ENCODE measurements around the gene COL23A1.

The COL23A1 gene

GRCh38 chr5:178423431-178423830 is 166.8 kb downstream of the COL23A1 start:
- no peak for DNase-seq (ENCODE audit: low read depth in 2 of 2)

DNA sequence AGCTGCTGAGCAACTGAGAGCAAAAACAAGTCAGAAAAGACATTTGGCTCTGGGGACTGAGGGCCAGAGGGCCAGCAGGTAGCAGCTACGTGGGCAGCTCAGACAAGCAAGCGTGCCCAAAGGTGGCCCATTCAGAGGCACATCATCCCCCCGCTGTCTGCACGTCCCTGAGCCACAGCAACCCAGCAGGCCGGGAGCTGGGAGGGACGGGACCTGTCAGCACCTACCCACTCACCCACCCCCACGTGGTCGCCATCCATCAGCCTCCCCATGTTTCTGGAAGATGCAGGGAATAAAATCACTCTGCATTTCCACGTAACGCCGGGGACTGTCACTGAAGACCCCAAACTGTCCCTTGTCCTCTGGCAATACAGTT is 167.8 kb downstream of the COL23A1 start:
- DNase-seq (ENCODE audit: low read depth in 2 of 2), result no peak

- DNase-seq (ENCODE audit: low read depth in 2 of 2), result no peak
Measured at GRCh38 chr5:178421699-178422399, 168.3 kb downstream of the COL23A1 start.

DNA sequence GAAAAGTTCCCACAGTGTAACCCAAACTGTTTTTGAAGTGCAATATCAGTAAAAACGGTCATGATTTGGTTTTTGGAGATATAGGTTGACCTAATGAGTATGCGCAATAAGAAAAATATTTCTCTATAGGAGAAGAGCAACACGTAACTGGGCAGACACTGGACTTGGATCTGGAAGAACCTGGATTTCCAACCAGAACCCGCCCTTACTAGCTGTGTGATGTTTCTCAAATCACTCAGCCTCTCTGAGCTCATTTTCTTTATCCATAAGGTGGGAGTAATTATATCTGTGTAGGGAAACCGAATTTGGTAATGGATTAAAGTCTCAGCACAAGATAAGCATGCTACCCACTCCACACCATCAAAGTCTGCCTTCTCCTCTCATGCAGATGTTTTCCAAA is 169.1 kb downstream of the COL23A1 start:
- no peak for DNase-seq (ENCODE audit: low read depth in 2 of 2)

GRCh38 chr5:178420354-178420781 is 169.8 kb downstream of the COL23A1 start:
- DNase-seq (ENCODE audit: low read depth in 2 of 2), result no peak

GRCh38 chr5:178419651-178420050 is 170.5 kb downstream of the COL23A1 start:
- no peak for DNase-seq (ENCODE audit: low read depth in 2 of 2)

- DNase-seq (ENCODE audit: low read depth in 2 of 2), result no peak
Measured at GRCh38 chr5:178419196-178419595, 171.0 kb downstream of the COL23A1 start.

- DNase-seq (ENCODE audit: low read depth in 2 of 2), result no peak
Measured at GRCh38 chr5:178418471-178419010, 171.7 kb downstream of the COL23A1 start.

- no peak for DNase-seq (ENCODE audit: low read depth in 2 of 2)
Measured at GRCh38 chr5:178418031-178418430, 172.2 kb downstream of the COL23A1 start.

GRCh38 chr5:178417391-178417811 is 172.8 kb downstream of the COL23A1 start:
- no peak for DNase-seq (ENCODE audit: low read depth in 2 of 2)

DNA sequence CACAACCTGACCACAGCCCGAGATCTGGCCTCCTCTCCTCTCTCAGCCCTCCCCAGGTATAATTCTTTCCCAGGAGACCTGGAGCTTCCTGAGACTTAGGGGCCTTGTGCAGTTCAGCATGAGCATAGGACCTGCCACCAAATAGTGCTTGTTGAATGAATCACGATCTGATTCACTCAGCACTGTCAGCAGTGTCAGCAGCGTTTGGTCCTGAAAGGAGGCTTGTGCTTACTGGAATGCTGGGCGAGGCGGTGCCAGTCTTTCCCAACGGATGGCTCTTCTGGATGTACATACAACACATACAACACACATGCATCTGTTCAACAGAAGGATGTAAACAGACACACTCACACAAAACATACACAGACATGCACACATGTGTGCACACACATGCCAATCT is 173.3 kb downstream of the COL23A1 start:
- DNase-seq (ENCODE audit: low read depth in 2 of 2), result no peak

GRCh38 chr5:178416206-178416882 is 173.8 kb downstream of the COL23A1 start:
- no peak for DNase-seq (ENCODE audit: low read depth in 2 of 2)

DNA sequence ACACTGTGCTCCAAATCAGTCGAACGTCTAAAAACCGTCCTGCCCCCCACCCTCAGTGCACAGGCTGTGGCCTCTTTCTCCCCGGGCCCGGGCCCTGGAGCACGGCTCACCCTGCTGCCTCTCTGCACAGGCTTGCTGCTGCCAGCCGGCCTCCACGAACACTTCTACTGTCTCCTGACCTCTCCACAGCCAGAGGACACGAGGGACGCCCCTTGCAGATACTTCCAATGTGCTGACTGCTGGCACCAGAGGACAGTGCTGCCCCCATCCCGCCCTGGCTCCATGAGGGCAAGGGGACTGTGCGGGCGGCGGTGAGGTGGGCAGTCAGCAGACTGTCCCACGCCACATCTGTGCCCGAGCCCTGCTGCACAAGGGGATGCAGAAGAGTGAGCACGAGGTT is 174.8 kb downstream of the COL23A1 start:
- DNase-seq (ENCODE audit: low read depth in 2 of 2), result no peak

DNA sequence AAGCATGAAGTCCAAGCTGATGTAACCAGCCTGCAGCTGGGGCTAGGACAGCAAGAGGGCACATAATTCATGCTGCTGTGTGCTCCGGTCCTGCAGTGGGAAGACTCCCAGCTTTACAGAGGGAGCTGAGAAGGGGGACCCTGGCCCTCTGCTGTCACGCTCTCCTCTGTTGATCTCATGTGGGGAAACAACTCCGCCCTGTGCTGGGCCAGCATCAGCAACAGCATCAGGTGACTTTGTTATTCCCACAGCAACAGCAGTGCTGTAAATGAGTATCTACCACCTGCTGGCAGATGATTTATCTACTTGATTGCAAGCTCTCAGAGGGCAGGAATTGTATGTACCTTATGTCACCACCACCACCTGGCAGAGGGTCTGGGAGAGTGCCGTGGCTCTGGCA is 176.2 kb downstream of the COL23A1 start:
- no peak for DNase-seq (ENCODE audit: low read depth in 2 of 2)

DNA sequence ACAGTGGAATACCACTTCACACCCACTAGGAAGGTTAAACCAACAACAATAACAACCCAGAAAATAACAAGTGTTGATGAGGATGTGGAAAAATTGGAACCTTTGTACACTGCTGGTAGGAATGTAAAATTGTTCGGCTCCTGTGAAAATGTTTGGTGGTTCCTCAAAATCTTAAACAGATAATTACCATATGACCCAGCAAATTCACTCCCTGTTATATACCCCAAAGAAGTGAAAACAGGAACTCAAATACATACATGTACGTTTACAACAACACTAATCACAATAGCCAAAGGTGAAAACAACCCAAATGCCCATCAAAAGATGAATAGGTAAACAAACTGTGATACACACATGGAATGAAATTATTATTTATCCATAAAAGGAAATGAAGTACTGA is 179.1 kb downstream of the COL23A1 start:
- DNase-seq (ENCODE audit: low read depth in 2 of 2), result no peak

GRCh38 chr5:178407646-178408045 is 182.5 kb downstream of the COL23A1 start:
- DNase-seq (ENCODE audit: low read depth in 2 of 2), result no peak

DNA sequence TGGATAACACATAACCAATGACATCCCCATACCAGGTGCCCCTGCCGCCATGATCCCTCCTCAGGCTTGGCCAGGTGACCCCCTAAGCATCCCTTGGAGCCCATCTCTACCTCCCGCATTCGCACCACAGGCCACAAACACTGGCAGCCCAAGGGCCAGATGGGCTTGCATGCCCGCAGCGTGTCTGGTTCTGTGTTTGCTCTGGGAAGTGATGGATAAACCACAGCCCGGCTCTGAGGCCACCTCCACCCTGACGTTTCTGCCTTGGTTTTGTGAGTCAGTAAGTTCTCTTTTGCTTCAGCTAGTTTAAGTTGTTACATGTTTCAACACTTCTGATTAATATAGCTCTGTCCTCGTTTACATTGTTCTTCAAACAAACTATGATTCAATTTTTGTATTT is 185.2 kb downstream of the COL23A1 start:
- no peak for DNase-seq (ENCODE audit: low read depth in 2 of 2)

DNA sequence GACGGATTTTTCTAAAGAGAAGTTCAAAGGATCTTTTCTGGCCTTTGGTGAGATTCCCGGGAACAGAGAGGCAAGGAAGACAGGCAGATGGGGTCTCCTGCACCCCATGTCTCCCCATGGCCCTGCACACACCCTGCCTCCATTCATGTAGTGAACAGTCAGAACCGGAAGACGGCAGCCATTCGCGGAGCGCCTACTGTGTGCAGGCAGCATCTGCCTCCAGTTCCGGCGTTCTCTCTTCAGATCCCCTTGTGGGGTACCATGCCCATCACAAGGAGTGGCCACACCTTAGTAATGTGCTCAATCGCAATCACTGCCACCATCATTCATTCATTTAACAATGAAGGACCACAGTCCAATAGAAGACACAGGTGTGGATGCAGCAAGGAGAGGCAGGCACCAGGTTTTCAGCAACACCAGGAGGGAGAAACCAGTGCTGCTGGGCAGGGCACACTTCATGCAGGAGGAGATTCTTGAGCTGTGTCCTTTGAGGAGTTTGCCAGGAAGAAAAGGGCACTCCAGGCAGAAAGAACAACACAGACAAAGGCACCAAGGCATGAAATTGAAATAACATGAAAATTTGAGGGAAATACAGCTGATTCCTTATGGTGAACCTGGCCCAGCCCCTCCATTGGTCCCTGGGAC is 186.1 kb downstream of the COL23A1 start:
- DNase-seq (ENCODE audit: low read depth in 2 of 2), result no peak

DNA sequence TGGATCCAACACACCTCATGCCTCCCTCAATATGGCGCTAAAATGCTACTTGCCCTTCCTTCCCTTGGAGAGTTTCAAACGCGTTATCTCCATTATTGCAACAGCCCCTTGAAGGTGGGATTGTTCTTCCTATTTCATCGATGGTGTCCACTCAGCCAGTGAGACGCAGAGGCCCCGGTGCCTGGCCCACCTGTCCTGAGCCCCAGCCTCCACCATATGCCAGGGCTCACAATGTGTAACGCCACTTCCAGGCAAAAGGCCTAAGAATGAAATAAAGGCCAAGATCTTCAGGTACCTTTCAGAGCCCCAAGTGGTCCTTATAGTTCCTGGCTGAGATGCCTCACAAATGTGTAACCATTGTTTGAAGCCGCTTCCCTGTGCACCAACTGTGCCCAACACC is 186.8 kb downstream of the COL23A1 start:
- DNase-seq (ENCODE audit: low read depth in 2 of 2), result no peak

DNA sequence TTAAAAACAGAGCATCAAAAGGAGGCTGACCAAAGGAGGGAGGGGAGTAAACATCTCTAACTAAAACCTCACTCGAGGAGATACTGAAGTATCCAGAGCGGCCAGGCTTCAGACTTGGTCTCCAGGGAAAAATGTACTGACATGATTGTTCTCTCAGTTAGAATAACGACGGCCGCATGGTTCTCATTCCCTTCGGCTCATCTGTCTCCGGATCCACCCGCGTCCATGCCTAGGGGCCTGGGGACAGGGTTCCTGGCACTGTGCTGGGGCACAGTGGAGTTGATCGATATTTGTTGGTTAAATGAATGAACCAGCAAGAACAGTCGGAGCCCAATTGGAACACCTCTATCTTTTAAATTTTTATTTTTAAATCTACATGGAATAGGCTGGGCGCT is 190.5 kb downstream of the COL23A1 start:
- no peak for DNase-seq (ENCODE audit: low read depth in 2 of 2)

DNA sequence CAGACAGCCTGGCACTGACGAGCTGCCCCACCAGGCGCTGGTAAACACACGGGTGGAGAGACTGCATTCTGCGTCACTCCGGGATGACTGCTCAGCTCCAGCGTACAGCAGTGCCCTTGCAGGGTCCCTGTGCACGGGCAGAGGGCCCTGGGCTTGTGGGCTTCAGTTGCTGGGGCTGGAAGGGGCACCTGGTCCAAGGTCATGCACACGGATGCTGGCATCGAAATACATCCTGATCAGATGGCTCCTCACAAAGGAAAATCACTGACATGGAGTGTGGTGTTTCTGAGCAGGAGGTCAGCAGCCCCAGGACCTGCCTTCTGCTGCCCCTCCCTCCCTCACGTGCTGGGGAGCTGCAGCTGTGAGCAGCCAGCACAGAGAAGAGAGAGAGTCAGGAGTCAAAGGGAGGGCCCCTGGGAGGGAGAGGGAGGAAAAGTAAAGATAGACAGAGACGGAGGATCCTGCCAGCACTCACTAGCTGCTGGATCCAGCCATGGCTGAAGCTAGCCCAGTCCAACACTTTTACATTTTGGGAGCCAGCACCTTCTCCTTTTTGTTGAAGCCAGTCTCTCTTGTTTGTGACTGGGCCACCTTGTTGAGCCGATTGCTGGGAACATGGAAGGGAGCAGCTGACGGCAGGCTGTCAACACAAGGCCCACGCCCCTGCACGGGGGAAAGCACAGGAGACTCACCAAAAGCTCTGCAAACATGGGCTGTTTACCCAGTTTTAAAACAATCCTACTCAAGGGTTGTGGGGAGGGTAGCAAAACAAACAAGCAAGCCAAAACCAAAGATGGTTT is 191.1 kb downstream of the COL23A1 start:
- no peak for DNase-seq (ENCODE audit: low read depth in 2 of 2)
